Stimulated activated CD8-positive, alpha-beta memory T cell treated with anti-CD3 and anti-CD28 coated beads, Interleukin-7, amount 100 ng/mL, for 1 hour (primary cell): ENCODE data around the gene MCUB.
"Not testable (repeated sequence)": the region's sequence is repeated elsewhere in the genome, so short reads cannot be mapped to it uniquely, and the experiment has no call there.

Source experiments
- DNase-seq, 2 donors: peaks; one replicate each; pipeline ENCODE4 v3.0.0-alpha.2; 2020; ENCODE audit warnings: low read depth in 2 of 2

Gene MCUB

DNA sequence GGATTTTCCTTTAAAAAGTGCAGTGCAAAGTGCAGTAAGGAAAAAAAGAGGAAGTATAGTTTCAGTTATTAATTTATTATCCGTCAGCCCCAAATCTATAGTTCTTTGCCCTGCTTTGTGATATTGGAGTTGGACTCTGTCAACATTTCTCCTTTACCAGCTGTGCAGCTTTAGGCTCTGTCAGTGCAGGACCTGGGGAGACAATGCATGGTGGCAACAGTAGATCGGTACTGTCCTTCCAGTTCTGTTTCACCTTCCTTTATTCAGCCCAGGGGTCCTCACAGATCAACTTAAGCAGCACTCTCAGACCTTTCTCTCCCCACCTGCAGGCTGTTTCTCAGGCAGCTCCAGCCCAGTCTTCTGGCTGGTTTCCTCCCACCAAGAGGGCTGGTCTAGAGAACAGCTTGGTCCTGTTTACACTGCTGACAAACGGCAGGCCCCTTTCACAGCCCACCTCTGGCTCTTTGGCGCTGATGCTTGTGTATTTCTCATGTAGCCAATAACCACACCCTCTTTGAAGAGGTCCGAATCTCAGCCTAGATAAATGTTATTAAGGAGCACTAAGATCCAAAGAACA, 71.6 kb downstream of the MCUB start:
- no peak for DNase-seq

DNA sequence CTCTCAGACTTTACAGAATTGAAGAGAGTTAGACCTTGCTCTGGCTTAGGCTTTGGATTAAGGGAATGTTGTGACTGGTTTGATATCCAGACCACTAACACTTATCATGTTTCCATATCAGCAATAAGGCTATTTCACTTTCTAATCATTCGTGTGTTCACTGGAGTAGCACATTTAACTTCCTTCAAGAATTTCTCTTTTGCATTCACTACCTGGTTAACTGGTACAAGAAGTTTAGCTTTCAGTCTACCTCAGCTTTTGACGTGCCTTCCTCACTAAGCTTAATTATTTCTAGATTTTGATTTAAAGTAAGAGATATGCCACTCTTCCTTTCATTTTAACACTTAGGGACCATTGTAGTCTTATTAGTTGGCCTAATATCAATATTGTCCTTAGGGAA, 80.6 kb downstream of the MCUB start:
- DNase-seq: no peak

DNA sequence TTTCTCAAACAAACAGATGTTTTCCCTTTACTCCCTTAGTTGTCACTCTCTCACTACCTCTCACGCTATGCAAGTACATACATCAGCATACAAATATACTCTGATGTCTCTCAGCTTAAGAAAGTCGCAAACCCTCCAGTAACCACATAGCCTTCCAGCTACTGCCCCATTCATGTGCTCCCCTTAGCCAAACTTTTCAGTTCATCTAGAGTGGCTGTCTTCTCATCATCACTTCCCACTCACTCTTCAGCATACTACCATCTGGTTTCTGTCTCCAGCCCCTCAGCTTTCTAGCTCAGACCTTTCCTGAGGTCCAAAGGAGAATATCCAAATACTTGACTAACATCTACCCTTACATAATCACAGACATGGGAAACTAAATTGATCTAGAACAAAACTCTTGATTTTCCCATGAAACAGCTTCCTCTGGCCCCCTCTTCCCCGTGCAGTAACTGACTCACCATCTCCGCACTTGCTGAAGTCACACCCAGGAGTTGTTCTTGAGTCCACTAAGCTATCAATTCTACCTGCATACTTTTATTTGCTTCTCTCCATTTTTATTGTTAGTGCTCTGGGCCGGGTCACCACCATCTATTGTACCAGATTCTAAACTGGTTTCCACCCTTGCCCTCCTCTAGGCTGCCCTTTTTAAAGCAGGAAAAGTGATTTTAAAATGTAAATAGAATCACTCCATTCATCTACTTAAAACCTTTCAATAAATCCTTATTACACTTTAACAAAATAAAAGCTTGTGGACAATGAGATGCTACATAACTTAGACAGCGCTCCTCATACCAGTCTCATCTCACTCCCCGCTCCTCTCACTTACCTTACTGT, 86.0 kb downstream of the MCUB start:
- DNase-seq: no peak

DNA sequence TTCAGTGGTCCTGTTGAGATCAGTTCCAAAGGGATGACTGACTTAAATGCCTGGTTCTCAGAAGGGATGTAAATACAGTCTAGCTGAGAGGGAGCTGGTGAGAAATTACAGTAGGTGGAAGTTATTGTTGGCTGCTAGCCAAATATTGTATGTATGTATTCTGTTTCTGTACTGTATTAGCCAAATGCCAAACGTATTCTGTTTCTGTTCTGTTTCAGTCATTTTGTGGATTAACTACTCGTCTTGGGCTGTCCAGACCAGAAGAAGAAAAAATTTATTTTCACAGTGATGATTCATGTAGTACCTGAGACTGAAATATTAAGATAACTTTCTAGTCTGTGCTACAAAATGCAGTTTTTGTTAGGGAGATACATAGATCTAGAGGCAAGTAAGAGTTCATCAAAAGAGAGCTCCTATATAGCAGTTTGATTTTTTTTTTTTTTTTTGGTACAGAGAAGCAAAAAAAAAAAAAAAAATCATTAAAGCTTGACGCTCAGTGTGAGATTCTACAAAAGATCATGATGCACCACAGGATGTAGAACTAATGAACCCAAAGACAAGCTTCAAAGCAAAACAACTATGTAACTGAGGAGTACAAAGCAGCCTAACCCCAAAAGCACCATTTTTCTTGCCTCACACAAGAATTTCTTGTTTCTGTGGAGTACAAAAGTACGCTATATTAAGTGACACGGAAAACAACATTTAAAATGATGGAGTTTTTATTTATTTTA, 88.4 kb downstream of the MCUB start:
- no peak for DNase-seq

DNA sequence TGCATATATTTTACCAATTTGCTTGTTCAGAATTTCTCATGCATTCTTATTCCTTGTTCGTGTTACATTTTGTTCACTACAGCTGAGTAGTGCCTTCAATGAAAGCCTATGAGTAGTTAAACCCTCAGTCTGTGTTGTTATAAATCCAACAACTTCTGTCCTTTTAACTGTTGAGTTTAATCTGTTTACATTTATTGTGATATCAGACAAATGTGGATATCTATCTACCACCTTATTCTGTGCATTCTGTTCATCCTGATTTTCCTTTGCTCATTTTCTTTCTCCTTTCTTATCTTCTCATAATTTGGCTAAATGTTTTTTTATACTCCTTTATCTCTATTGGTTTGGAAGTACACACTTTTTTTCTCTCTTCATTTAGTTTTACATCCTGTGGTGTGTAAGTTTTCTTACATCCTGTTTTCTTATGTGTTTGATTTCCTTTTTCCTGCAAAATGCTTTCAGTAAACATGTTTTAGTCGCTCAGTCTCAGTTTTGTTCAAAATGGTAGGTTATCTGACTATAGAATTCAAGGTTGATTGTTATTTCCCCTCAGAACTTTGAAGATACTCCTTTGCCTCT, 89.0 kb downstream of the MCUB start:
- no peak for DNase-seq

DNA sequence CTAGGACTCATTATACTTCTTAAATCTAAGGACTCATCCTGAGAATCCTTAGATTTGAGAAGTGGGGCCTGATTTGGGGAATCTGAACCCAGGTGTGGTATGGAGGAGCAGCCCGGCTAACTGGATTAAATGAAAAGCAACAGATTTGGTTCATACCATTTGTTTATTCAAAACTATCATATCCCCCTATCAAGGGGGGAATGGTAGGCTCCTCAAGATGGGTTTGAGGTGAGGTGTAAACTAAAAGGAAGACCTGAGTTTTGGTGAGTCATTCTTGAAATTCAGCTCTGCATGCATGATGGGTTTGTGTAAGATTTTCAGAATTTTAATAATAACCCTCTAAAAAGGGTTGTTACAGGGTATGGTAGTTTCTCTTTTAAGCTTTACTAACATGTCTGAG, 89.8 kb downstream of the MCUB start:
- DNase-seq: no peak

DNA sequence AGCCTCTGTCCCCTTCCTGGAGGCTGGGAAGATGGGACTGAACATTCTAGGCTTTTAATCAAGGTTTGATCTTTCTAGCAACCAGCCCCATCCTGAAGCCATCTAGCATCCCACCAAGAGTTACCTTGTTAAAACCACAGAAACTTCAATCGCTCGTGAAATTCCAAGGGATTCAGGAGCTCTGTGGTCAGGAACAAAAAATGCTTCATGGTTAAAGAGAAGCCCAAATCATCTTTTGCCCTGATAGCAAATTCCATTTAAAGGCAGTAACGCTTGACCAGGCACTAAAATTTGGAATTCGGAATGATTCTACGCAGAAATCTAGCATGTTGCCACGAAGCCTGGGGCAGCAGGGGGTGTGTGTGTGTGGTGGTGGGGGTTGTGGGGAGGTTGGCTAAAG, 95.3 kb downstream of the MCUB start:
- no peak for DNase-seq

DNA sequence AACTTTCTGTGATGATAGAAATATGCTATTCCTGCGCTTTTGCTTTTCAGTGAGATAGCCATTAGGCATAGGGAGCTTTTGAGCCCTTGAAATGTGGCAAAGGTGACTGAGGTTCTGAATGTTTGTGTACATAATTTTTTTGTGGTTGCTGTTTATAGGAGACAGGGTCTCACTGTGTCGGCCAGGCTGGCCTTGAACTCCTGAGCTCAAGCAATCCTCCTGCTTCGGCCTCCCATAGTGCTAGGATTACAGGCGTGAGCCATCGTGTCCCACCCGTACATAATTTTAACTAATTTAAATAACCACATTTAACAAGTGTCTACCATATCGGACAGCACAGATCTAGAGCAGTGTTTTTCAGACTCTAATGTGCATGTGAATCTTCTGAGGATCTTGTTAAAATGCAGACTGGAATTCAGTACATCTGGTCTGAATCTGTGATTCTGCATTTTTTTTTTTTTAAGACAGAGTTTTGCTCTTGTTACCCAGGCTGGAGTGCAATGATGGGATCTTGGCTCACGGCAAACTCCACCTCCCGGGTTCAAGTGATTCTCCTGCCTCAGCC, 97.9 kb downstream of the MCUB start:
- DNase-seq: no peak

DNA sequence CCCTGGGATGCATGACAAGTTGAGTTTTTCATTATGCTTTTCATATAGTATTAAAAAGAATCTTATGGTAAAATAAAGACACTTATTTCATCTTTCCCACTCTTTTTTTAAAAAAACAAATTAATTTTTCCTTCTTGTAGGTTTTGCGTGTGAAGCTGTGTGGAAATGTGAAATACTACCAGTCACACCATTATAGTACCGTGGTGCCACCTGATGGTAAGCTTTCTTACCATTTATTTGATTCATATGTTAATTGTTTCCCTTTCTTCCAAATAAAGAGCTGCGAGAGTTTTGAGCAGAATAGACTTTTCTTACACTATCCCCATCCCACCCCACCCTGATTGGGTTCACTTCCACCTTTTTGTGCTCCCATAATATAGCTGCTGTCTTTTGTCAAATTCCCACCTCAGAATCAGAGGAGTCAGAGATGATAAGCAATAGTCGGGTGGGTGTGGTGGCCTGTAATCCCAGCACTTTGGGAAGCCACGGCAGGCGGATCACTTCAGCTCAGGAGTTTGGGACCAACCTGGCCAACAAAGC, 98.9 kb downstream of the MCUB start:
- no peak for DNase-seq

DNA sequence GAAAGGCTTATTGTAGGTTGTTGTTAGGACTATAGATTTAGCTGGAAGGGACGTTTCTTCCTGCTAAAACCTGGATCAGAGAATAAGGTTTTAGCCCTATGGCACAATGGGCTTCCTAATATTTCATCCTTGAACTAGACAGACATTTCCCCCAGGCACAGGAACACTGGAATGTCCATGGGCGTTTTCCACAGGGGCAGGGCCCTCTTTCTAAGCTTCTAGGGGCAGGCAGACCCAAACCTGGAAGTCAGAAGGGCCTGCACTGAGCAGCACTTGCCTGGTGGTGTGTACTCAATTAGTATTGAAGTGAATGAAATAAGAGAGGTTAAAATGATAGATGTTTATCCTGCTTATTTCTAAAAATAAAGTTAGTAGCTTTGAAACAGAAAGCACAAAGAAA, 102.1 kb downstream of the MCUB start:
- DNase-seq: no peak

DNA sequence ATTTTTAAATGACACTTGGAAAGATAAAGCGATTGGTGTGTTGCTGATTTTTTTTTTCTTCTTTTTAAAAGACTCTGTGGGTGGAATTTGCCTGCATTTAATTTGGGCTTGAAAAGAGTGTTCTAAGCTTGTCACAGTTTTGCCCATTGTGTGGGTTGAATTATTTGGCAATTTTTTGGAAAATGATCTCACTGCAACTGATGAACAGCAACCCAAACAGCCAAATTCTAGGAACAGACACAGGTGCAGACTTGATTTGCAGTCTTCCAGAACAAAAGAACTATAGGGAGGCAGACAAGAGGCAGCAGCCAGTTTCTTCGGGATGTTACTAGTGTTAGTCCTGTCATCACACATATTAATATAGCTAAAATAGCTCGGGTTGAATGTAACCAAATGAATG, 102.7 kb downstream of the MCUB start:
- no peak for DNase-seq

DNA sequence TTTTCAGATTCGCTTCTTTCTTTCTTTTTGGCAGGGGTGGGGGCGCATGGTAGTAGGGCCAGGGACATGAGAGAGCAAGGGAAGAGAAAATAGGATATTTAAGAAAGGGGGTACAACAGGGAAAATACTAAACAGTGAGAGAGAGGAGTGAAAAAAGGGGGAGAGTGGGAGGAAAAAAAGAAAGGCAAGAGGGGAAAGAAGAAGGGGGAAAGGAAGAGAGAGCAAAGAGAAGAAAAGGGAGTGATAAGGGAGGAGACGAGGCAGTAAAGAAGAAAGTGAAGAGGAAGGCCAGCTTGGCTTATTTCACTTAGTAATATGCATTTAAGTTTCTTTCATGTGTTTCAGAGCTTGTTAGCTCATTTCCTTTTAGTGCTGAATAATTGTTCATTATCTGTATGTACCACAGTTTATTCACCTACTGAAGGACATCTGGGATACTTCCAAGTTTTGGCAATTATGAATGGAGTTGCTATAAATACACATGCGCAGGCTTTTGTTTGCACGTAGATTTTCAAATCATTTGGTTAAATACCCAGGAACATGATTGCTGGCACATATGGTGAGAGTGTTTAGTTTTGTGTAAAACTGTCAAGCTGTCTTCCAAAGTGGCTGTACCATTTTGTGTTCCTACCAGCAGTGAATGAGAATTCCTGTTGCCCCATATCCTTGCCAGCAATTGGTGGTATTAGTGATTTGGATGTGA, 105.9 kb downstream of the MCUB start:
- no peak for DNase-seq

DNA sequence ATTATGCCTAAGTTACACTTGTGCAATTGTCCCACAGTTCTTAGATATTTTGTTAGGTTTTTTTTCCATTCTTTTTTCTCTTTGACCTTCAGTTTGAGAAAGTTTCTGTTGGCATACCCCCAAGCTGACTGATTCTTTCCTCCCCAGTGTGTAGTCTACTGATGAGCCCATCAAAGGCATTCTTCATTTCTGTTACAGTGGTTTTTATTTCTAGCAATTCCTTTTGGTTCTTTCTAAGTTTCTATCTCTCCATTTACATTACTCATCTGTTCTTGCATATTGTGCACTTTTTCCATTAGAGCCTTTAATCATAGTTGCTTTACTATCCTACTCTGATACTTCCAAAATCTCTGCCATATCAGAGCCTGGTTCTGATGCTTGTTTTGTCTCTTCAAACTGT, 111.3 kb downstream of the MCUB start:
- DNase-seq: no peak

DNA sequence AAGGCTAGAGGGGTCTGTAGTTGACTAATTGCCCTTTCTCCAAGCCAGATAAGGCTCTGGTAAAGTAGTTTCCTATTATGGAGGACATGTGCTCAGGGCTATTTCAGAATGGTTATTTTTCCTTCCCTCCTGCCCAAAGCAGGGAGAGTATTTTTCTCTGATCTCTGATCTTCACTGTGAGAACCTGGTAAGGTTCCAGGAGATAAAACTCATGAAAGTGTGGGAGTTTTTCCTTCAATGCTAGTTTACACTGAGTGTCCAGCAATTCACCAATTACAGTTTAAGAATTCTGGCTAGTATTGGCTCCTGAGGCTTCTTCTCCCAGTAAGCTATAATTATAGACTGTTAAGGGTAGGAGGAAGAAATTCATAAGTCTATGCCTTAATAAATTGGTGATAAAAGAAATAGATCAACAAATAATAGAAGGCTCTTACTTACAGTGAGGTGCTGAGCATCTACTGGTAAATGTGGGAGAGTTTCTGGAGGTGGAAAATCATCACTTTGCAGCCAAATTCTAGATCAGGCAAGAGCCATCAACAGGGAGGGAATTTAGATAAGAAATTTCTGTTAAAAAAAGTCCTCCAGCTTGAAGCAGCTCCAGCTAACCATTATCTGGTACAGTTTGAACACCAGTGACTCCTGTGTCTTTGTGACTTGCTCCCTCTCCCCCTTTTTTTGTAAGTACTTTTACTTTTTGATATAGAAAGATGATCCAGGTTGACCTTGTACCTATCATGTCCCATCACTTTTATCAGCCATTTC, 112.3 kb downstream of the MCUB start:
- DNase-seq: no peak

DNA sequence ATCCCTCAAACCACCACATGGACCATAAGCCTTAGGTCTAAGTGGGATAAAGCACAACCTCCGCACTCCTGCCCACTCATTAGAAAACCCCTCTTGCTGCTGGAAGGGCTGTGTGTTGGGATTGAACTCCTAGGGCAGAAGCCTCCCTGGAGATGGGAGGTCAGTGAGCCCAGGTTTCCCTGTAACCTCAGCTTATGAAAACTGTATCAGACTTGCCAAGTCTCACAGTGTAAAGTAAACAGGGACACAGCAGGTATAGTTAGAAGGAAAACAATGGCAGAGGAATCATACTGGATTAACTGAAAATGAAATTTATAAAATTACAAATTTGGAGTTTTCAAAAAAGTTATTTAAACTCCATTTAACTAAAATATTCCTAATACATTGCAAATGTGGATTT, 113.3 kb downstream of the MCUB start:
- DNase-seq: no peak

DNA sequence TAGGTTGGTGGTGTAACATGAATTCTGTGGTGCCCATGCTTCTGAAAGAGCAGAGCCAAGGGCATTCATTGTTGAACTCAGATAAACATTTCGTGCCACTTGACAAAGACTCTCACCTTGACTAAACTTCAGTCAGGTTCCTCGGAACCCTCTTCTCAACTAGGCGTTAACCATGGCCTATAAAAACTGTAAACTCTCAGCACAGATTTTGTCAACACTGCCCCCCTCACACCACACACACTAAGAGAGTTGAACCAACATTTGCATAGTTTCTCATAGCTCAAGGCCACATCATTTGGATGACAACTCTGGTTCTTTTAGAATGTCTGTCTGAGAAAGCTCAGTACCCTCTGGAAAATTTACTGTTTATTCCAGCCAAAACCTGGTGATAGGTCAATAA, 115.1 kb downstream of the MCUB start:
- no peak for DNase-seq

DNA sequence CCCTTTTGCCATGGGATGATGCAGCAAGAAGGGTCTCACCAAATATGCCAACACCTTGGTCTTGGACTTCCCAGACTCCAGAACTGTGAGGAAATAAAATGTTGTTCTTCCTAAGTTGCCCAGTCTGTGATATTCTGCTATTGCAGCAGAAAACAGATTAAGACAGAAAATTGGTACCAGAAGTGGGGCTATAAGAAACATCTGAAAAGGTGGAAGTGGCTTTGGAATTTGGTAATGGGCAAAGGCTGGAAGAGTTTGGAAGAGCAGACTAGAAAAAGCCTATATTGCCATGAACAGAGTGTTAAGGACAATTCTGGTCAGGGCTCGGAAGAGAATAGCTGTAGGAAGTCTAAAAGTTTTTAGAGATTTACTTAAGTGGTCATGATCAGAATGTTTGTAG, 115.8 kb downstream of the MCUB start:
- DNase-seq: no peak

DNA sequence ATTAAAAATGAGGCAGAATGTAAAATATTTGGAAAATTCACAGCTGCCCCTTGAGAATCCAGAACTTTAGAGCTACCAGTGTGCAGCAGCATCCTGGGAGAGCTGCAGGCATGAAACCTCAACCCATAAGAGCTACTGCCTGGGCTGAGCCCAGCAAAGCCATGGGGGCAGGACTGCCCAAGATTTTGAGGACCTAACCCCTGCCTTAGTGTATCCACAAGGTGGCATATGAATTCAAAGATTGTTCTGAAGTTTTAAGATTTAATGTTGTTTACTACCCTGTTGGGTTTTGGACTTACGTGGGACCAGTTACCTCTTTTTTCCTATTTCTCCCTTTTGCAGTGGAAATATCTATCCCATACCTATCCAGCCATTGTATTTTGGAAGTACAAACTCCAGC, 116.8 kb downstream of the MCUB start:
- no peak for DNase-seq

DNA sequence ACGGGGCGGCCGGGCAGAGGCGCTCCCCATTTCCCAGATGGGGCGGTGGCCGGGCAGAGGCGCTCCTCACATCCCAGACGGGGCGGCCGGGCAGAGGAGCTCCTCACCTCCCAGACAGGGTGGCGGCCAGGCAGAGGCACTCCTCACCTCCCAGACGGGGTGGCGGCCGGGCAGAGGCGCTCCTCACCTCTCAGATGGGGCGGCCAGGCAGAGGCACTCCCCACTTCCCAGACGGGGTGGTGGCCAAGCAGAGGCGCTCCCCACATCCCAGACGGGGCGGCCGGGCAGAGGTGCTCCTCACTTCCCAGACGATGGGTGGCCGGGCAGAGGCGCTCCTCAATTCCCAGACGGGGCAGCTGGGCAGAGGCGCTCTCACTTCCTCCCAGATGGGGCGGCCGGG, 118.4 kb downstream of the MCUB start:
- DNase-seq: not testable (repeated sequence)

DNA sequence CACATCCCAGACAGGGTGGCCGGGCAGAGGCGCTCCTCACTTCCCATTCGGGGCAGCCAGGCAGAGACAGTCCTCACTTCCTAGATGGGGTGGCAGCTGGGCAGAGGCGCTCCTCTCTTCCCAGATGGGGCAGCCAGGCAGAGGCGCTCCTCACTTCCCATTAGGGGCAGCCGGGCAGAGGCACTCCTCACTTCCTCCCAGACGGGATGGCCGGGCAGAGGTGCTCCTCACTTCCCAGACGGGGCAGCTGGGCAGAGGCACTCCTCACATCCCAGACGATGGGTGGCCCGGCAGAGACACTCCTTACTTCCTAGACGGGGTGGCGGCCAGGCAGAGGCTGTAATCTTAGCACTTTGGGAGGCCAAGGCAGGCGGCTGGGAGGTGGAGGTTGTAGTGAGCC, 118.9 kb downstream of the MCUB start:
- DNase-seq: not testable (repeated sequence)

DNA sequence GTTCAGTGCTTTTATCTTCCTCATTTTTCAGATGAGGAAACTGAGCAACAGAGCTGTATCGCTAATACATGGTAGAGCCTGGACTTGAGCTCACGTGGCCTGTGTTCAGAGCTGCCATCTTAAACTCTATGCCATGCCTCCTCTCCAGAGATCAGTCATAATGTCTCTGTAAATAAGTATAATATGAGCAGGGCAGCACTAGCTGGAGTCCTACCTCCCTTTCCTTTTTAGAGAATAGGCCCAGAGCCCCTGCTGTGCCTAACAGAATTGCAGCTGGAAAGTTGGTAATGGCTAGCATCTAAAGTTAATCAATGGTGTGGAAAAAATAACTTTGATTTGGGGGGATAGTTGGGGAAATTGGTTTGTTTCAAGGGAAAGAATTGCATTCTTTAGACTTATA, 122.8 kb downstream of the MCUB start:
- no peak for DNase-seq
